ENCODE results near the gene RAG1.

GRCh38 chr11:36534276-36534840 is 33.4 kb upstream of the RAG1 start:
- TF ChIP-seq CTCF (IDR thresholded peaks at IDR 0.05) (no peak), POLR2A (IDR thresholded peaks at IDR 0.05) (no peak), EP300 (IDR thresholded peaks at IDR 0.05) (no peak)

Data from tibial nerve (tissue), 4 donors.